Activated T-helper 2 cell treated with anti-CD3 and anti-CD28 coated beads, Interferon-gamma antibody, Interleukin-2, Interleukin-4, amounts not matched to agents 10 μg/mL and 5 μg/mL and 100 μg/mL, durations not matched to agents 14 hours and 24 hours and 36 hours (primary cell): ENCODE measurements around the gene MTHFD2L. TPM values are rescaled to one million over a fixed set of nuclear protein-coding genes. Genes with fewer than 3 reads are reported as not detected.

Experiments used
- DNase-seq: peaks from one replicate; pipeline ENCODE4 v3.0.0; 2021; ENCODE audit warnings: low spot score
- H3K27ac Mint-ChIP-seq: one replicate; pipeline ENCODE4 v1.8.0; 2021; ENCODE audit warnings: mixed read lengths
- H3K27me3 Mint-ChIP-seq: one replicate; pipeline ENCODE4 v1.8.0; 2021; ENCODE audit warnings: low read depth, mixed read lengths
- H3K36me3 Mint-ChIP-seq: one replicate; pipeline ENCODE4 v1.8.0; 2021; ENCODE audit warnings: low read depth, mixed read lengths
- H3K4me1 Mint-ChIP-seq: one replicate; pipeline ENCODE4 v1.8.0; 2021; ENCODE audit warnings: low read depth, mixed read lengths
- H3K4me3 Mint-ChIP-seq: one replicate; pipeline ENCODE4 v1.8.0; 2021; ENCODE audit warnings: low read depth, mild to moderate bottlenecking, moderate library complexity, mixed read lengths
- H3K9me3 Mint-ChIP-seq: one replicate; pipeline ENCODE4 v1.8.0; 2021; ENCODE audit warnings: mixed read lengths
- intact Hi-C: fragments of 100-400 bp; cut with micrococcal nuclease; formaldehyde crosslinking; loops from one replicate; pipeline ENCODE4 v1.15.1; 2023
- total RNA-seq: library from RNA; stranded (reverse); gene quantifications from 2 replicates; pipeline ENCODE4 v1.2.3, GENCODE V29; 2022

Gene MTHFD2L
- total RNA-seq, 1 donor from 2014 or later: 8.6 TPM

GRCh38 chr4:74283614-74284013 is 125.7 kb downstream of the MTHFD2L start:
- Mint-ChIP-seq H3K4me3 (no peak overlapping the region), H3K27me3 (no peaks in the 10 kb centered on the region), H3K36me3 (no peaks in the 10 kb centered on the region), H3K4me1 (no peaks in the 10 kb centered on the region), H3K9me3 (no peaks in the 10 kb centered on the region), H3K27ac (no peak overlapping the region)
- no peak for DNase-seq
- intact Hi-C loops: no loop called here

GRCh38 chr4:74284053-74284452 is 126.1 kb downstream of the MTHFD2L start:
- Mint-ChIP-seq H3K27ac (no peak overlapping the region), H3K4me1 (no peaks in the 10 kb centered on the region), H3K36me3 (no peaks in the 10 kb centered on the region), H3K27me3 (no peaks in the 10 kb centered on the region), H3K4me3 (no peak overlapping the region), H3K9me3 (no peaks in the 10 kb centered on the region)
- DNase-seq: no peak
- intact Hi-C loops: no loop called here

GRCh38 chr4:74287164-74287563 is 129.2 kb downstream of the MTHFD2L start:
- H3K9me3 Mint-ChIP-seq: no peaks in the 10 kb centered on the region
- no peak for DNase-seq
- no peaks in the 10 kb centered on the region for H3K27me3 Mint-ChIP-seq
- intact Hi-C loops: no loop called here
- H3K36me3 Mint-ChIP-seq: no peaks in the 10 kb centered on the region
- no peak overlapping the region for H3K4me3 Mint-ChIP-seq
- no peaks in the 10 kb centered on the region for H3K4me1 Mint-ChIP-seq
- no peak overlapping the region for H3K27ac Mint-ChIP-seq

- Mint-ChIP-seq H3K4me3 (no peak overlapping the region), H3K36me3 (no peaks in the 10 kb centered on the region), H3K27ac (no peak overlapping the region), H3K9me3 (no peaks in the 10 kb centered on the region), H3K4me1 (no peaks in the 10 kb centered on the region), H3K27me3 (no peaks in the 10 kb centered on the region)
- intact Hi-C loops: no loop called here
- DNase-seq: no peak
Observed at GRCh38 chr4:74287791-74288190, 129.9 kb downstream of the MTHFD2L start.

- intact Hi-C loops: no loop called here
- Mint-ChIP-seq H3K4me1 (no peaks in the 10 kb centered on the region), H3K4me3 (no peak overlapping the region), H3K27me3 (no peaks in the 10 kb centered on the region), H3K36me3 (no peaks in the 10 kb centered on the region), H3K27ac (no peak overlapping the region), H3K9me3 (no peaks in the 10 kb centered on the region)
- no peak for DNase-seq
Observed at GRCh38 chr4:74291471-74291870, 133.6 kb downstream of the MTHFD2L start.

- no peak for DNase-seq
- no peaks in the 10 kb centered on the region for H3K27me3 Mint-ChIP-seq
- no peaks in the 10 kb centered on the region for H3K9me3 Mint-ChIP-seq
- H3K27ac Mint-ChIP-seq: no peak overlapping the region
- intact Hi-C loops: no loop called here
- H3K4me3 Mint-ChIP-seq: no peak overlapping the region
- no peaks in the 10 kb centered on the region for H3K36me3 Mint-ChIP-seq
- H3K4me1 Mint-ChIP-seq: no peaks in the 10 kb centered on the region
Observed at GRCh38 chr4:74292111-74292870, 134.4 kb downstream of the MTHFD2L start.

- Mint-ChIP-seq H3K27me3 (no peaks in the 10 kb centered on the region), H3K4me3 (no peak overlapping the region), H3K4me1 (no peaks in the 10 kb centered on the region), H3K36me3 (no peaks in the 10 kb centered on the region), H3K27ac (no peak overlapping the region), H3K9me3 (no peaks in the 10 kb centered on the region)
- no peak for DNase-seq
- intact Hi-C loops: no loop called here
Observed at GRCh38 chr4:74293558-74293957, 135.6 kb downstream of the MTHFD2L start.

GRCh38 chr4:74294681-74295080 is 136.8 kb downstream of the MTHFD2L start:
- H3K36me3 Mint-ChIP-seq: no peaks in the 10 kb centered on the region
- intact Hi-C loops: no loop called here
- no peaks in the 10 kb centered on the region for H3K4me1 Mint-ChIP-seq
- DNase-seq: no peak
- no peaks in the 10 kb centered on the region for H3K9me3 Mint-ChIP-seq
- H3K27ac Mint-ChIP-seq: no peak overlapping the region
- H3K27me3 Mint-ChIP-seq: no peaks in the 10 kb centered on the region
- no peak overlapping the region for H3K4me3 Mint-ChIP-seq

- H3K27ac Mint-ChIP-seq: no peak overlapping the region
- peaks cover 1% of the 10 kb centered on the region for H3K27me3 Mint-ChIP-seq
- H3K36me3 Mint-ChIP-seq: no peaks in the 10 kb centered on the region
- H3K4me3 Mint-ChIP-seq: no peak overlapping the region
- intact Hi-C loops: no loop called here
- no peaks in the 10 kb centered on the region for H3K9me3 Mint-ChIP-seq
- H3K4me1 Mint-ChIP-seq: no peaks in the 10 kb centered on the region
- no peak for DNase-seq
Observed at GRCh38 chr4:74297539-74297938, 139.6 kb downstream of the MTHFD2L start.

GRCh38 chr4:74304095-74304625 is 146.2 kb downstream of the MTHFD2L start:
- peaks cover 13% of the 10 kb centered on the region for H3K4me1 Mint-ChIP-seq
- H3K4me3 Mint-ChIP-seq: no peak overlapping the region
- H3K27ac Mint-ChIP-seq: no peak overlapping the region
- no peaks in the 10 kb centered on the region for H3K36me3 Mint-ChIP-seq
- no peak for DNase-seq
- H3K9me3 Mint-ChIP-seq: no peaks in the 10 kb centered on the region
- intact Hi-C loops: no loop called here
- peaks cover 1% of the 10 kb centered on the region for H3K27me3 Mint-ChIP-seq

- intact Hi-C loops: no loop called here
- Mint-ChIP-seq H3K4me3 (no peak overlapping the region), H3K27me3 (peaks cover 1% of the 10 kb centered on the region), H3K4me1 (peaks cover 18% of the 10 kb centered on the region), H3K27ac (no peak overlapping the region), H3K9me3 (no peaks in the 10 kb centered on the region), H3K36me3 (no peaks in the 10 kb centered on the region)
- DNase-seq: no peak
Observed at GRCh38 chr4:74305000-74305399, 147.1 kb downstream of the MTHFD2L start.

GRCh38 chr4:74307170-74307569 is 149.3 kb downstream of the MTHFD2L start:
- H3K4me3 Mint-ChIP-seq: no peak overlapping the region
- no peaks in the 10 kb centered on the region for H3K27me3 Mint-ChIP-seq
- intact Hi-C loops: no loop called here
- H3K4me1 Mint-ChIP-seq: peaks cover 18% of the 10 kb centered on the region
- H3K27ac Mint-ChIP-seq: no peak overlapping the region
- H3K9me3 Mint-ChIP-seq: no peaks in the 10 kb centered on the region
- no peak for DNase-seq
- H3K36me3 Mint-ChIP-seq: no peaks in the 10 kb centered on the region

- H3K27me3 Mint-ChIP-seq: no peaks in the 10 kb centered on the region
- peaks cover 18% of the 10 kb centered on the region for H3K4me1 Mint-ChIP-seq
- no peak for DNase-seq
- H3K36me3 Mint-ChIP-seq: no peaks in the 10 kb centered on the region
- H3K9me3 Mint-ChIP-seq: no peaks in the 10 kb centered on the region
- H3K4me3 Mint-ChIP-seq: no peak within 1 kb of the TSS
- intact Hi-C loops: no loop called here
- no peak within 1 kb of the TSS for H3K27ac Mint-ChIP-seq
Observed at GRCh38 chr4:74308215-74308614, 150.3 kb downstream of the MTHFD2L start, which contains the start of gene EPGN. TSS of gene EPGN (plus strand) at chr4:74308470. CDS start at chr4:74308534, 64 bp downstream.
